GM23248 (cell line): ENCODE results near the gene C3orf18.

Experiments used
- EZH2 ChIP-seq: fragments of 200-600 bp; sonication (generic); IDR thresholded peaks from 2 replicates; pipeline ENCODE4 v1.6.1; 2018; ENCODE audit warnings: antibody characterized with exemption, mild to moderate bottlenecking; ENCODE audit not compliant: insufficient read depth, poor library complexity, severe bottlenecking
- EZH2phosphoT487 ChIP-seq: fragments of 200-600 bp; sonication (generic); IDR thresholded peaks from 2 replicates; pipeline ENCODE4 v1.6.1; 2018; ENCODE audit warnings: antibody characterized with exemption, moderate library complexity, mild to moderate bottlenecking, low read depth; ENCODE audit not compliant: insufficient read depth

DNA sequence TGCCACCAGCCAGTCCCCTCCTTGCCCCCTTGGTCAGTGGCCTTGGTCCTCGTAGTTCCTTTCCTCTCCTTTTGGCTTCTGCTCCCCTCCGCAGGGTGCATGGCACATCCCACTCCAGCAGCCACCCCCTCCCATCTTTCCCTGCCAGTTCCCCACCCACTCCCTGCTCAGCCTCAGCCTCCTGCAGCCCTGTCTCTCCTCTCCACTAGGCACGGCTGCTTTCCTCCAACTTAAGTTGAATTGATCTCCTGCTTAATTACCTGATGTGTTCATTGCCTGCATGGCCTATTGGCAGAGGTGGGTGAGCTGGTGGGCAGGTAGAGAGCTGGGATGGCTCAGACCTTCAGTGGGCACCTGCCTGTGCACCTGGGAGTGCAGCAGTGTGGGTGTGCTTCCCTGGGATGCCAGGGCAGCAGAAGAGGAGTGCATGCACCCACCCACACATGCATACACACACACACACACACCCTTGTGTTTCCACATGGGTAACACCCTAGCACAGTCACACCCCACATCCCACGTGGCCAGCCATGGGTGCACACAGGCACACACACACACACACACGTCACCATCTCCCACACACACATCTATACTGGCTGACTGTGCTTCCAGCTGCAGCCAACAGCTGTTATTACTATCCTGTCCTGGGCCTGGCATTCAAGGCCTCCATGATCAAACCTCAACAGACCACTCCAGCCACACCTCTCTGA is 30.9 kb downstream of the C3orf18 start:
- TF ChIP-seq EZH2 (no peak), EZH2phosphoT487 (no peak)
